ENCODE results near the gene RDH5.

Gene RDH5

GRCh38 chr12:55738123-55739024 is 18.2 kb downstream of the RDH5 start:
- H3K27ac ChIP-seq = peak overlapping the region; percentile 48; the same call in 1 of the 2 replicates
- peak; percentile 86 for TF ChIP-seq CTCF (conservative IDR thresholded peaks at IDR 0.05)

GRCh38 chr12:55739025-55739378 is 18.8 kb downstream of the RDH5 start:
- peak overlapping the region; percentile 48; the same call in 1 of the 2 replicates for H3K27ac ChIP-seq
- peak; percentile 59 for TF ChIP-seq CTCF (conservative IDR thresholded peaks at IDR 0.05)

DNA sequence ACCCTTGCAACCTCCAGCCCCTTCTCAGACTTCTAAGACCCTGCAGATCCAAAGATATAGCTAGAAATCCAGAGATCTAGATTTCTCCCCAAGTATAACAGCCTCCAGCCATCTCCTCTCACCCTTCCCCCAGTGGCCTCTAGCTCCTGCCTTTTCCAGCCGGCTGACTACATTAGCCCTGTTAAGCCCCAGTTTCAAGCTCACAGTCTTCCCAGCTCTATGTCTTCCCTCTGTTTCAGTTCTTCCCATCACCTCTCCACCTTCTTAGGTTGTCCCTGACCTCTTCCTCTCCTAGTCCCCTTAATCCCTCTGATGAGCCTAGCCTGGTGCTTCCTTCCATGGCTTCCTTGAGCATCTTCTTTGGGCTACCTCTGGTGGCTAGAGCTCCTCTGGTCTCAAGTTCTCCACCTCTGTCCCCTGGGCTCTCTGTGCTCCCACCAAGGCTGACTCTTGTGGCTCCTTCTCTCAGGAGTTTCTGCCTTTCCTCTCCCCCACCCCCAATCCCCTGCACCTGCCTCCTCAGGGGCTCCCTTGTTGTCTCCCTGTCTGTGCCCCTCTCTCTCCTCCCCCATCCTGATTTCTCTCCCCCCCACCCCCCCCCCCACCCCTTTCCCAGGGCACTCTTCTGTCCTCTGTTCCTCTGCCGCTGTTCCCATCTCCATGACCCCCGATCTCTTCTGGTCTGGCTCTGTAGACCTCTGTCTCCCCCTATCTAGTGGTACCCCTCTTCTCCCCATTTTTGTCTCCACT is 21.9 kb downstream of the RDH5 start:
- no peak for TF ChIP-seq CTCF (conservative IDR thresholded peaks at IDR 0.05)
- peak overlapping the region; percentile 84 for H3K27ac ChIP-seq

- no peak for TF ChIP-seq CTCF (conservative IDR thresholded peaks at IDR 0.05)
- H3K27ac ChIP-seq = peak within 1 kb of the TSS; percentile 84
These were observed 22.7 kb downstream of the RDH5 start, which contains the start of gene GDF11 for GRCh38 chr12:55742719-55743405. Gene GDF11, plus strand, starts transcription at chr12:55743122. Its CDS starts 195 bp downstream, at chr12:55743317.

- peak overlapping the region; percentile 84 for H3K27ac ChIP-seq
- TF ChIP-seq CTCF (conservative IDR thresholded peaks at IDR 0.05) = peak; percentile 21; the same call in 1 of the 2 replicates
These were observed 23.5 kb downstream of the RDH5 start for GRCh38 chr12:55743406-55744339.

DNA sequence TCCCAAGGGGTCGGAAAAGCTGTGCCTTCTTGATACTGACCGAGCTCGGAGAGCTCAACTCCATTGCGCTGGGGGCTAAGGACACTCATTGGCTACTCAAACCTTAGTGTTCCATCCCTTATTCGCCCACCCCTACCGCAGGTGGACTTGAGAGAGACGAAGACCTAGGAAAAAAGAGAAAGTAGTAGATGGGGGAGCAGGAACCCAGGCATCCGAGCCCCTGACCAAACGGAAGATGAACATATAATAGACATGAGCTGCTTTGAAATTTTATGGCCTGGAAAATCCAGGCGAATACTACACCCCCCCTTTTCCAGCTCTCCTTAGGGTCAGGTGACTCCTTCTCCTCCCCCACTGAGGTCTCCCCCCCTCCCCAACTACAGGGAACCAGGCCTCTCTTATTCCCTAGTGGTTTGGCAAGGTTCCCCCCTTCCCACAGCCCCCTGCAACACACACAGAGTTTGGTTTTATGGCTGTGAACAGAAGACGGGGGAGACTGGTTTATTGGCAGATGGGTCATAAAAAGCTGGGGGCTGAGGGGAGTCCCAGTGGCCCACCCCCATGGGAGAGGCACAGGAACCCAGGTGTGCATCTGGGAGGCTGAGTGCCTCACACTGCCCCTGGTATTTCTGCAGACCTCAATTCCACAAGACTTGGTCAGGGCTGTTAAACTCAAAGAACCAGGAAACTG is 24.3 kb downstream of the RDH5 start:
- TF ChIP-seq CTCF (conservative IDR thresholded peaks at IDR 0.05) = no peak
- peak overlapping the region; percentile 84 for H3K27ac ChIP-seq

All from VCaP (cell line).